OCI-LY1 (cell line): Measurements from ENCODE around the gene ITPK1.

ENCODE experiments used
- H2AFZ ChIP-seq: fragments of 200-600 bp; sonication (generic), shearing (Covaris generic); 2 replicates; pipeline ENCODE4 v1.6.0; 2014; ENCODE audit warnings: antibody characterized with exemption, mild to moderate bottlenecking, low read length
- H3F3A ChIP-seq: fragments of 200-600 bp; sonication (generic), shearing (Covaris generic); 2 replicates; pipeline ENCODE4 v1.6.0; 2014; ENCODE audit warnings: mild to moderate bottlenecking, antibody characterized with exemption, low read length, moderate library complexity; ENCODE audit not compliant: insufficient read depth
- H3K27ac ChIP-seq: fragments of 200-600 bp; sonication (generic); 2 replicates; pipeline ENCODE4 v1.5.1; 2014; ENCODE audit warnings: low read length, mixed run types, mild to moderate bottlenecking, low read depth; ENCODE audit not compliant: poor library complexity, severe bottlenecking
- H3K27me3 ChIP-seq: fragments of 200-600 bp; sonication (generic); 2 replicates; pipeline ENCODE4 v1.6.0; 2014; ENCODE audit warnings: antibody characterized with exemption, mild to moderate bottlenecking, low read length, moderate library complexity; ENCODE audit not compliant: insufficient read depth
- H3K36me3 ChIP-seq: fragments of 200-600 bp; sonication (generic); 2 replicates; pipeline ENCODE4 v1.6.1; 2014; ENCODE audit warnings: mild to moderate bottlenecking, antibody characterized with exemption, low read length, moderate library complexity, mixed read lengths; ENCODE audit not compliant: insufficient read depth
- H3K4me1 ChIP-seq: fragments of 200-600 bp; sonication (generic); 2 replicates; pipeline ENCODE4 v1.5.1; 2014; ENCODE audit warnings: mild to moderate bottlenecking, low read length, moderate library complexity; ENCODE audit not compliant: insufficient read depth, severe bottlenecking
- H3K4me2 ChIP-seq: fragments of 200-600 bp; sonication (generic), shearing (Covaris generic); 2 replicates; pipeline ENCODE4 v1.6.1; 2014; ENCODE audit warnings: low read length
- H3K4me3 ChIP-seq: fragments of 200-600 bp; sonication (generic); 2 replicates; pipeline ENCODE4 v1.5.1; 2014; ENCODE audit warnings: low read length, low read depth, mild to moderate bottlenecking, mixed read lengths; ENCODE audit not compliant: poor library complexity, severe bottlenecking
- H3K79me2 ChIP-seq: fragments of 200-600 bp; shearing (Covaris generic); 2 replicates; pipeline ENCODE4 v1.6.1; 2016; ENCODE audit warnings: mixed run types, low read length, mixed read lengths; ENCODE audit not compliant: insufficient read depth
- H3K9ac ChIP-seq: fragments of 200-600 bp; sonication (generic), shearing (Covaris generic); 2 replicates; pipeline ENCODE4 v1.6.1; 2014; ENCODE audit warnings: mild to moderate bottlenecking, low read length, mixed read lengths
- H3K9me2 ChIP-seq: fragments of 200-600 bp; sonication (generic), shearing (Covaris generic); 2 replicates; pipeline ENCODE4 v1.6.1; 2014; ENCODE audit warnings: low read depth, mild to moderate bottlenecking, low read length, mixed read lengths
- H3K9me3 ChIP-seq: fragments of 200-600 bp; shearing (Covaris generic); 2 replicates; pipeline ENCODE4 v1.6.1; 2014; ENCODE audit warnings: low read length, mixed read lengths
- H4K20me1 ChIP-seq: fragments of 200-600 bp; sonication (generic), shearing (Covaris generic); 2 replicates; pipeline ENCODE4 v1.6.0; 2016; ENCODE audit warnings: mild to moderate bottlenecking, low read length; ENCODE audit not compliant: insufficient read depth
- CTCF ChIP-seq: fragments of 200-600 bp; sonication (generic), shearing (Covaris generic); IDR thresholded peaks from 2 replicates; pipeline ENCODE4 v1.5.1; 2017; ENCODE audit warnings: mild to moderate bottlenecking, antibody characterized with exemption, low read length, moderate library complexity, mixed read lengths
- EZH2 ChIP-seq: fragments of 200-600 bp; sonication (generic), shearing (Covaris generic); IDR thresholded peaks from 2 replicates; pipeline ENCODE4 v1.8.0; 2017; ENCODE audit warnings: borderline replicate concordance, mixed run types, mild to moderate bottlenecking, antibody characterized with exemption, low read length, moderate library complexity, mixed read lengths

The ITPK1 gene

GRCh38 chr14:92950193-92950540, 165.6 kb downstream of the ITPK1 start:
- Histone ChIP-seq H3K27me3 (no peaks in the 10 kb centered on the region), H3K79me2 (no peaks in the 10 kb centered on the region), H3K9ac (no peak overlapping the region), H3K36me3 (no peaks in the 10 kb centered on the region), H3K27ac (no peak overlapping the region), H3K4me1 (no peaks in the 10 kb centered on the region), H2AFZ (no peak overlapping the region), H4K20me1 (no peaks in the 10 kb centered on the region), H3K4me3 (no peak overlapping the region), H3K4me2 (no peak overlapping the region), H3F3A (no peaks in the 10 kb centered on the region), H3K9me2 (no peaks in the 10 kb centered on the region), H3K9me3 (no peaks in the 10 kb centered on the region)
- no peak for TF ChIP-seq EZH2
- no peak for TF ChIP-seq CTCF

GRCh38 chr14:92949496-92950192, 166.1 kb downstream of the ITPK1 start:
- Histone ChIP-seq H4K20me1 (no peaks in the 10 kb centered on the region), H3K4me2 (no peak overlapping the region), H3K9ac (no peak overlapping the region), H3K9me2 (no peaks in the 10 kb centered on the region), H3K4me1 (no peaks in the 10 kb centered on the region), H3K36me3 (no peaks in the 10 kb centered on the region), H3K9me3 (no peaks in the 10 kb centered on the region), H3K27ac (no peak overlapping the region), H3K4me3 (no peak overlapping the region), H2AFZ (no peak overlapping the region), H3K79me2 (no peaks in the 10 kb centered on the region), H3F3A (no peaks in the 10 kb centered on the region), H3K27me3 (no peaks in the 10 kb centered on the region)
- TF ChIP-seq CTCF (no peak), EZH2 (no peak)

- no peaks in the 10 kb centered on the region for H3K9me2 ChIP-seq
- H3K27me3 ChIP-seq, result no peaks in the 10 kb centered on the region
- H3K4me1 ChIP-seq, result no peaks in the 10 kb centered on the region
- H3K9me3 ChIP-seq, result no peaks in the 10 kb centered on the region
- H3K4me3 ChIP-seq, result no peak overlapping the region
- no peak overlapping the region for H3K27ac ChIP-seq
- H4K20me1 ChIP-seq, result no peaks in the 10 kb centered on the region
- no peaks in the 10 kb centered on the region for H3K36me3 ChIP-seq
- no peak for TF ChIP-seq CTCF
- no peaks in the 10 kb centered on the region for H3F3A ChIP-seq
- H3K4me2 ChIP-seq, result no peak overlapping the region
- no peak overlapping the region for H3K9ac ChIP-seq
- H2AFZ ChIP-seq, result no peak overlapping the region
- no peaks in the 10 kb centered on the region for H3K79me2 ChIP-seq
Measured at GRCh38 chr14:92948647-92949046, 167.1 kb downstream of the ITPK1 start.
